Measurements from ENCODE around the gene UBE2G1.
A peak's percentile ranks its signal among the peaks of the same experiment; 100 is the strongest.
"Not testable (repeated sequence)": the region's sequence is repeated elsewhere in the genome, so short reads cannot be mapped to it uniquely, and the experiment has no call there.

The UBE2G1 gene

DNA sequence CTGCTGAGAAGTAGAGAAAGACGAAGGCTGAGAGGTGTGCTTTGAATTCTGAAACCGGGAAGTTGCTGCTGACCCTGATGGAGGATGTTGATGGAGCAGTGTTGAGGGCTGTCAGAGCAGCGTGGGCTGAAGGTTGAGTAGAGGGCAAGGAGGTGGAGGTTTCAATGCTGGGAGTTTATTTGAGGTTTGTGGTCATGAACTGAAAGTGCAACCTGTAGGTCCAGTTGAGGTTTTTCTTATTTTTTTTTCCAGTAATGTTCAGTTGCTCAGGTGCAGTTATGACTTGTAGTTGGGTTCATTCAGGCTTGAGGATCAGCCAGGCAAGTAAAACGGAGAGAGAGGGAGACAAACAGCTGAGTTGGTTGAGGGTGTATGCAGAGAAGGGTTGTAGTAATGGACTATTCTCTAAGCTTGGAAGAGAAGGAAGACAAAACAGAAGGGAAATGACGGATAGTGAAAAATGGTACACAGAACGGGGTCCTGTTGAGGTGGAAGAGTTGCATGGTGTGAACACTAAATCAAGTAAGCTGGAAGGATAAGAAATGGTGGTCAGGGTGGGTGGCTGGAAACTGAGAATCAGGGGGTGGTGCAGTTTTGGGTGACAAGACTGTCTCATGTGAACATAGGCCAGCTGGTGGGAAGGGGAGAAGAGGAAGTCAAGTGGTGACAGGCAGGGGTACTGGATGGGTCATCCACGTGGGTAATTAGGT, 8.7 kb upstream of the UBE2G1 start:
- peak; percentile 89 for DNase-seq (ENCODE audit: low spot score)

DNA sequence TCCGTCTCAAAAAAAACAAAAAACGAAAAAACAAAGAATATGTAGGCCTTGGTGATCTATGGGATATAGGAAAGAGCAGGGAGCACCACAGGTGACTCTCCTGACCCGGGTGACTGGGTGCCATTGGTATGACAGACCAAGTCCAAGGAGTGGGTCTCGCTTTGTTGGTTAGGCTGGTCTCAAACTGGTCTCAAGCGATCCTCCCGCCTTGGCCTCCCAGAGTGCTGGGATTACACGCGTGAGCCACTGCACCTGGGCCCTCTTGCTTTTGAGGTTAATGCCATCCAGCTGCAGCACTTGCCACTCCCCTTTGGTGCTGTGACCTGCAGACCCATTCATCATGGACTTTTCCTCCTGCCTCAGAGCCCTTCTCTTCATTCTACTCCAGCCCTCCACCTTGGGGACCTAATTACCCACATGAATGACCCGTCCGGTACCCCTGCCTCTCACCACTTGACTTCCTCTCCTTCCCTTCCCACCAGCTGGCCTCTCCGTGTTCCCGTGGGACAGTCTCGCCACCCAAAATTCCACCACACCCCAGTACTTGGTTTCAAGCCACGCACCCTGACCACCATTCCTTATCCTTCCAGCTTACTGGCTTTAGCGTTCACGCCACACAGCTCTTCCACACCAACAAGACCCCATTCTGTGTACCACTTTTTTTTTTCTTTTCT, 3.2 kb upstream of the UBE2G1 start:
- DNase-seq (ENCODE audit: low spot score): no peak

DNA sequence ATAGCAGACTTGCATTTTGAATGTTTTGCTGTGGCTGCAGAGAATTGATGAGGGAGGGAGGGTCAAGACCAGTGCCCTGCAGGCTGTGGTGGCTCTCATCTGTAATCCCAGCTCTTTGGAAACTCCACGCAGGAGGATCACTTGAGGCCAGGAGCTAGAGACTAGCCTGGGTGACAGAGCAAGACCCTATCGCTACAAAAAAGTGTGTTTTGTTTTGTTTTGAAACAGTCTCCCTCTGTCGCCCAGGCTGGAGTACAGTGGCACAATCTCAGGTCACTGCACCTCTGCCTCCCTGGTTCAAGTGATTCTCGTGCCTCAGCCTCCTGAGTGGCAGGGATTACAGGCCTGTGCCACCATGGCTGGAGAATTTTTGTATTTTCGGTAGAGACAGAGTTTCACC, 1.9 kb upstream of the UBE2G1 start:
- DNase-seq (ENCODE audit: low spot score): no peak

GRCh38 chr17:4367177-4367576, 702 bp upstream of the UBE2G1 start:
- not testable (repeated sequence) for DNase-seq (ENCODE audit: low spot score)

GRCh38 chr17:4365628-4366326, 698 bp downstream of the UBE2G1 start:
- DNase-seq (ENCODE audit: low spot score): peak; percentile 17

GRCh38 chr17:4365103-4365627, 1.3 kb downstream of the UBE2G1 start:
- DNase-seq (ENCODE audit: low spot score): peak; percentile 95

DNA sequence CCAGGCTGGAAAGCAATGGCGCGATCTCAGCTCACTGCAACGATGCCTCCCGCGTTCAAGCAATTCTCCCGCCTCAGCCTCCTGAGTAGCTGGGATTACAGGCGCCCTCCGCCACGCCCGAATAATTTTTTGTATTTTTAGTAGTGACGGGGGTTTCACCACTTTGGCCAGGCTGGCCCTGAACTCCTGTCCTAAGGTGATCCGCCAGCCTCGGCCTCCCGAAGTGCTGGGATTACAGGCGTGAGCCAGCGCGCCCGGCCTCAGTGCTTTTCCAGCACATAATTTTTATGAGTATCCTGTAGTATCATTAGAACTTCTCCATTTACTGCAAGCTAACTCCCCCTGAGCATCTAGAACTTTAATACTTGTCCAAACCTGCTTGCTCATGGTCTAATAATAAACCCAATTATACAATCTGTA, 1.8 kb downstream of the UBE2G1 start:
- no peak for DNase-seq (ENCODE audit: low spot score)

DNA sequence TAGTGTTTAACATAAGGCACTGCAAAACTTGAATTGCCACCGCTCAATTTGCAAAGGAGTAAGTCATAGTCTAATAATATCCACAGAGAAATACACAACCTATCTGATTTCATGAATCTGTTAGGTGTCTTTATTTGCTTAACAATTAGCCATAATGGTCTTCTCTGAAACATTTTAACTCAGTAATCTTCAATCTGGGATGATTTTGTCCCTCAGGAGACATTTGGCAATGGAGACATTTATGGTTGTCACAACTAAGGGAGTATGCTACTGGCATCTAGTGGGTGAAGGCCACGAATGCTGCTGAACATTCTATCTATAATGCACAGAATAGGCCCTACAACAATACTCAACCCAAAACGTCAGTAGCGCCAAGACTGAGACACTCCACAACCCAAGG, 4.3 kb downstream of the UBE2G1 start:
- DNase-seq (ENCODE audit: low spot score): no peak

- DNase-seq (ENCODE audit: low spot score): no peak
These were observed 8.3 kb downstream of the UBE2G1 start for GRCh38 chr17:4358154-4358553.

GRCh38 chr17:4357671-4358070, 8.8 kb downstream of the UBE2G1 start:
- no peak for DNase-seq (ENCODE audit: low spot score)

GRCh38 chr17:4357030-4357628, 9.3 kb downstream of the UBE2G1 start:
- no peak for DNase-seq (ENCODE audit: low spot score)

- DNase-seq (ENCODE audit: low spot score): no peak
These were observed 11.5 kb downstream of the UBE2G1 start for GRCh38 chr17:4354862-4355514.

GRCh38 chr17:4354206-4354605, 12.3 kb downstream of the UBE2G1 start:
- DNase-seq (ENCODE audit: low spot score): no peak

- DNase-seq (ENCODE audit: low spot score): not testable (repeated sequence)
These were observed 16.3 kb downstream of the UBE2G1 start for GRCh38 chr17:4350214-4350613.

GRCh38 chr17:4345581-4346252, 20.8 kb downstream of the UBE2G1 start:
- no peak for DNase-seq (ENCODE audit: low spot score)

- DNase-seq (ENCODE audit: low spot score): no peak
These were observed 21.5 kb downstream of the UBE2G1 start for GRCh38 chr17:4344926-4345325.

DNA sequence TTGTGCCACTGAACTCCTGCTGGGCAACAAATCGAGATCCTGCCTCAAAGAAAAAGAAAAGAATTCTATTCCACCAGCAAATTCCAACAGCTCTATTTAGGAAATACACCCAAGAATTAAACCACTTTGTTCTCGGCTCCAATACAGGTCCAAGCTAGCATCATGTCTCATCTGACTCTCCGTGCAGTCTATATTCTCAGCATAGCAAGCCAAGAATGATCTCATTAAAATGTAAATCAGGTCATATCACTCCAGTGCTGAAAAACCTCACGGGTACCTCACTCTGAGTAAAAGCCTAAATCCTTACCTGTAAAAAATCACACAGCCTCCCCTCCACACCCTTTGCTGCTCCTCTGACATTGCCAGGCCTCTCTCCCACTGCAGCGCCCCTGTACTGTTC, 23.9 kb downstream of the UBE2G1 start:
- DNase-seq (ENCODE audit: low spot score): no peak

DNA sequence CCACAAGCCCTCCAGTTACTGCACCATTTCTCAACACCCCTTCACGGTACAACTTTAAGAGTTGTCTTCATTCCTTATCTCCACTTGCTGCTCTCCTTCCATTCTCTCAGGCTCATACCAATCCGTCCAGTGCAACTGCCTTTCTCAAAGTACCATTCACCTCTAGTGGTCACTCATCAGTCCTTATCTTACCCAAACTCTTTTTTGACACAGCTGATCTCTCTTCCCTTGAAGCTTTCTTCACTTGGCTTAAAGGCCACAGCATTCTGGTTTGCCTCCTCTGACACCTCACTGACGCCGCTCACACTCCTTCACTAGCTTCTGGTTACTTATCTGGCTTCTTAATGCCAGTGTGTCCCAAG, 24.9 kb downstream of the UBE2G1 start:
- DNase-seq (ENCODE audit: low spot score): no peak

GRCh38 chr17:4340914-4341615, 25.4 kb downstream of the UBE2G1 start:
- DNase-seq (ENCODE audit: low spot score): no peak

DNA sequence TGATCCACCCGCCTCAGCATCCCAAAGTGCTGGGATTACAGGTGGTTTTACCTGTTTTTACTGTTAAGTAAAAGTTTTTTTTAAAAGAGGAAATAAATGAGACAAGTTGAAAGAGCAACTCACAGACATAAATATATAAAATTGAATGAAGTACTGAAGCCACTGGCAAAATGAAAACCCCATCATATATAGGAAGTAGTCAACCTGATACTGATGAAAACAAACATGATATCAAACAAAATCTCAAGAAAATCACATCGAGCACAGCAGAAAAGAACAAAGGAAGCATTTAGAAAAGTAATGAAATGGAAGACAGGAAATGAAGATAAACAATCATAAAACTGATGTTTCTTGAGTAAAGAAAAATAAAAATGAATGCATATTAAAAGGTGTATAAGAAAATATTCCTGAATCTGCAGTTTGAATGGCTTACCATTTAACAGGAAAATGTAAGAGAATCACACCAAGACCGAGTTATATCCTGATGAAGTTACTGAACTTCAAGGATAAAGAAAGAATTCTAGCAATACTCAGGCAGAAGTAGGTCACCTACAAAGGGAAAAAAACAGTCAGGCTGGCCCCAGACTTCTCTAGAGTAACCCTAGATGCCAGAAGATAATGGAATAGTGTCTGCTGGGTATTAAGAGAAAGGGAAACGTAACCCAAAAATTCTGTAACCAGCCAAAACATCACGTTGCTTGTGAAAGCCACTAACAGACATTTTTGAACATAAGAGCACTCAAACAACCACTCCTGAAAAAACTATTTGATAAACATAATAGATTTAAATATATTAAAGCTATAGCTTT, 31.5 kb downstream of the UBE2G1 start:
- no peak for DNase-seq (ENCODE audit: low spot score)

Data from activated CD4-positive, alpha-beta T cell treated with anti-CD3 and anti-CD28 coated beads, Interleukin-2, Interleukin-4, amounts not matched to agents 100 ng/mL and 50 ng/mL, durations not matched to agents 16 hours and 8 hours (primary cell).